ENCODE data around the gene JMJD6. TPM values are rescaled to one million over a fixed set of nuclear protein-coding genes. Genes with fewer than 3 reads are reported as not detected.
"Not testable (repeated sequence)": the region's sequence is repeated elsewhere in the genome, so short reads cannot be mapped to it uniquely, and the experiment has no call there.

Gene JMJD6
- total and polyA plus RNA-seq, 3 experiments from 2014 or later = 37.1 to 66.8 (median 62.7) TPM

DNA sequence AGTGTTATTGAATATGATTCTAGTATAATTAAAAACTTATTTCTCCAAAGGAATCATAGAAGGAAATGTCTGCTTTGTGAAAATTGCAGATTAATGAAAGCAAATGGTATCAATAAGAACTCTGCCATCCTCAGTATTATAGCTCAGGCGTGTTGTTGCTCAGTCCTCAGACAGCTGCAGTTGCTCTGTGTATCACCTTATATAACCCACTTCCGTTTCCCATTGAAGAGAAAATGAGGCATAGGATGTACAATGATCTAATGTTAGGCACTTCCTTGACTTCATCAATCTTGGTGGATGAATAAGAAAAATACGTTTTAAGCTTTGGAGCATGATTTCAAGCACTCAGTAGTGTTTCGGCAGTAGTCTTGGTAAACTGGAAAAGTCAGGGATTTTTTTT, 25.6 kb upstream of the JMJD6 start:
- H3K27ac ChIP-seq (ENCODE audit: low read depth, low read length) = no peak overlapping the region
- Mint-ChIP-seq H3K27me3 (no peaks in the 10 kb centered on the region), H3K27ac (peak overlapping the region in 7 of 8 donors; percentile 72 to 97 (median 94)), H3K4me3 (peak overlapping the region; percentile 35 to 81 (median 74)), H3K4me1 (peaks cover 26 to 35% (median 26%) of the 10 kb centered on the region in 3 donors), H3K36me3 (peaks cover 1 to 29% (median 2%) of the 10 kb centered on the region in 3 donors), H3K9me3 (no peaks in the 10 kb centered on the region)
- CTCF ChIA-PET = interaction anchor here (0.6 to 1.6 kb wide), 4 partner anchors 12 to 1364 kb away, joined by 3 to 5 read pairs (median 4); no protein-coding TSS in a partner anchor
- no peaks in the 10 kb centered on the region for H3K36me3 ChIP-seq (ENCODE audit: insufficient read depth, low read length)
- POLR2A ChIA-PET = interaction anchor here (0.6 to 1.8 kb wide), 6 partner anchors 12 to 1447 kb away, joined by 3 to 31 read pairs (median 4); partner anchors contain the start of genes JMJD6, METTL23, MFSD11 and SRSF2
- peak in 2 of 5 donors; percentile 41 to 60 for DNase-seq
- H3K9me3 ChIP-seq (ENCODE audit: low read length) = no peaks in the 10 kb centered on the region
- H3K27me3 ChIP-seq (ENCODE audit: insufficient read depth, low read length, poor library complexity, severe bottlenecking) = no peaks in the 10 kb centered on the region
- no peak overlapping the region for H3K4me3 ChIP-seq (ENCODE audit: low read length)
- peaks cover 27% of the 10 kb centered on the region for H3K4me1 ChIP-seq (ENCODE audit: insufficient read depth, low read length)

DNA sequence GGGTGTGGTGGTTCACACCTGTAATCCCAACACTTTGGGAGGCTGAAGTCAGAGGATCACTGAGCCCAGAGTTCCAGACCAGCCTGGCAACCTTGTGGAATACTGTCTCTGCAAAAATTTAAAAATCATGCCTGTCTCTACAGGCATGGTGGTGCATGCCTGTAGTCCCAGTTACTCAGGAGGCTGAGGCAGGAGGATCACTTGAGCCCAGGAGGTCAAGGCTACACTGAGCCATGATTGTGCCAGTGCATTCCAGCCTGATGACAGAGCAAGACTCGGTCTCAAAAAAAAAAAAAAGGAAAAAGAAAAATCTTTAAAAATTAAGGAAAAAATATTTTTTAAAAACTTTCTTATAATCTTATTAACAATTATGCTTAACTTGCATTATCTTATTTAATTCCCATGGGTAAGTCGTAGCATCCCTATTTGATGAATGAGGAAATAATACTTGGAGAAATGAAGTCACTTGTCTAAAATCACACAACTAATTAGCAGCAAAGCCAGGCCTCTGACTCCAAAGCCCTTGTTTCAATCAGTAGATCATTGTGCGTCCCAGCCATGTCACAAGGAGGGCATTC, 25.1 kb upstream of the JMJD6 start:
- H3K36me3 Mint-ChIP-seq = peaks cover 0 to 31% (median 5%) of the 10 kb centered on the region in 3 donors
- no peaks in the 10 kb centered on the region for H3K9me3 ChIP-seq (ENCODE audit: low read length)
- ChIA-PET POLR2A (interaction anchor here (0.6 to 1.2 kb wide), 4 partner anchors 14 to 1447 kb away, joined by 3 to 31 read pairs (median 4); partner anchors contain the start of genes MFSD11 and SRSF2), CTCF (interaction anchor here (1.0 to 1.6 kb wide), 2 partner anchors 12 kb away, joined by 3 to 4 read pairs; no protein-coding TSS in a partner anchor)
- H3K27me3 Mint-ChIP-seq = no peaks in the 10 kb centered on the region
- H3K27ac Mint-ChIP-seq = peak overlapping the region in 6 of 8 donors; percentile 32 to 97 (median 94)
- H3K36me3 ChIP-seq (ENCODE audit: insufficient read depth, low read length) = peaks cover under 1% of the 10 kb centered on the region
- DNase-seq = no peak
- no peaks in the 10 kb centered on the region for H3K9me3 Mint-ChIP-seq
- H3K4me1 ChIP-seq (ENCODE audit: insufficient read depth, low read length) = peaks cover 27% of the 10 kb centered on the region
- no peak overlapping the region for H3K27ac ChIP-seq (ENCODE audit: low read depth, low read length)
- no peaks in the 10 kb centered on the region for H3K27me3 ChIP-seq (ENCODE audit: insufficient read depth, low read length, poor library complexity, severe bottlenecking)
- H3K4me3 ChIP-seq (ENCODE audit: low read length) = no peak overlapping the region
- H3K4me3 Mint-ChIP-seq = no peak overlapping the region
- H3K4me1 Mint-ChIP-seq = peaks cover 26 to 37% (median 28%) of the 10 kb centered on the region in 3 donors

DNA sequence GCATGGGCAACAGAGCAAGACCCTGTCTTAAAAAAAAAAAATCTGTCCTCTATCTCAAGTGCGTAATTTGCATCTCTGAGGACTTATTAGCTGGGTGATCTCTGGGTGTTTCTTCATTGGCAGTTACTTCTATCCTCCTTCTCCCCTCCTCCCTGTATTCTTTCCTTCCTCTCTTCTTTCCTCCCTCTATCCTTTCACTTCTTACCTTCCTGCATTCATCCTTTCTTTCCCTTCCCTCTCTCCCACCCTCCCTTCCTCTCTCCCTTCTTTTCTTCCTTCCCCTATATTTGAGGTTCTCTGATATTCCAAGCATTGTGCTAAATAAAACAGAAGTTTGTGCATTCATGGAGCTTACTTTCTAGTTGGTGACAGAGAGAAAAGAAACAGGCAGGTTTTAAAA, 22.3 kb upstream of the JMJD6 start:
- Mint-ChIP-seq H3K9me3 (no peaks in the 10 kb centered on the region), H3K27ac (peak overlapping the region in 3 of 8 donors; percentile 50 to 70 (median 54)), H3K4me3 (no peak overlapping the region), H3K4me1 (peaks cover 22 to 48% (median 27%) of the 10 kb centered on the region in 3 donors), H3K27me3 (no peaks in the 10 kb centered on the region), H3K36me3 (peaks cover 0 to 55% (median 15%) of the 10 kb centered on the region in 3 donors)
- POLR2A ChIA-PET = interaction anchor here (0.7 kb wide), 1 partner anchor 1006 kb away, joined by 7 read pairs; no protein-coding TSS in a partner anchor
- no peaks in the 10 kb centered on the region for H3K27me3 ChIP-seq (ENCODE audit: insufficient read depth, low read length, poor library complexity, severe bottlenecking)
- no peaks in the 10 kb centered on the region for H3K9me3 ChIP-seq (ENCODE audit: low read length)
- H3K36me3 ChIP-seq (ENCODE audit: insufficient read depth, low read length) = peaks cover 19% of the 10 kb centered on the region
- CTCF ChIA-PET = interaction anchor here (0.6 to 0.7 kb wide), 2 partner anchors 10 to 67 kb away, joined by 3 read pairs; no protein-coding TSS in a partner anchor
- H3K4me3 ChIP-seq (ENCODE audit: low read length) = no peak overlapping the region
- H3K4me1 ChIP-seq (ENCODE audit: insufficient read depth, low read length) = peaks cover 15% of the 10 kb centered on the region
- DNase-seq = no peak
- no peak overlapping the region for H3K27ac ChIP-seq (ENCODE audit: low read depth, low read length)

DNA sequence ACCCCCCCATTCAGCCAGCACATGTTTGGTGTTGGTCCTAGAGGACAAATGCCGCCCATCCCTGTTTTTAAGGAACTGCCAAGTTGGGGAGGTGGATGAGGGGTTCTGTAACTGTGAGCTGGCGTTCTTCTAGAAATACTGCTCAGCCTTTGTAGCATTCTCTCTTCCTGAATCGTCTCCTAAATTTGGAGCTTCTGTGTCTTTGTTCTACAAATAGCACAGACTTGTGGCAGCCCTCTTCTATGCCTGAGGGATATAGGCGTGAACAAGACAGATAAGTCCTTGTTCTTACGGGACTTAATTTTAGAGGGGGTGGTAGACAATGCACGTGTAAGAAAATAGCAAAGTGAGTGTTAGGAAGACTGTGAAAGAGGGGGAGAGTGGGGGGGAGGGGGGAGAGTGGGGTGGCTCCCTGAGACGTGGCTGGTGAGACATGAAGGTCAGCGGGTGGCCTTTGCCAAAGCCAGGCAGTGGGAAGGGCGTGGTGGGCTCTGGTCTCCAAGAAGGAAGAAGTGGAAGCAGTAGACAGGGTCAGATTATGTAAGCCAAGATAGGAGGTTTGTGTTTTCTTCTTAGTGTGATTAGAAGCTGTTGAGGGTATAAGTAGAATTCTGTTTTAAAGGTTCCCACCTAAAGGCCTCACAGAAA, 21.4 kb upstream of the JMJD6 start:
- ChIA-PET CTCF (no interaction called here), POLR2A (no interaction called here)

DNA sequence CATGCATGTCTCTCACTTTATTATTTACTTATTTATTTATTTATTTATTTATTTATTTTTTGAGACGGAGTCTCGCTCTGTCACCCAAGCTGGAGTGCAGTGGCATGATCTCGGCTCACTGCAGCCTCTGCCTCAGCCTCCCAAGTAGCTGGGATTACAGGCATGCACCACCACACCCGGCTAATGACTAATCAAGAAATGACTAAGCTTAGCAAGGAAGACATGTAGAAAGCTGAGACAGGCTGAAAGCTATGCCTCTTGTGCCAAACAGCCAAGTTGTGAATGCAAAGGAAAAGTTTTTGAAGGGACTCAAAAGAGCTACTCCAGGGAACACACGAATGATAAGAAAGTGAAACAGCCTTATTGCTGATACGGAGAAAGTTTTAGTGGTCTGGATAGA, 19.4 kb upstream of the JMJD6 start:
- DNase-seq; CTCF ChIA-PET; H3K4me1 ChIP-seq (ENCODE audit: insufficient read depth, low read length); H3K27ac Mint-ChIP-seq; H3K27me3 ChIP-seq (ENCODE audit: insufficient read depth, low read length, poor library complexity, severe bottlenecking); H3K4me3 Mint-ChIP-seq; H3K9me3 ChIP-seq (ENCODE audit: low read length); H3K27me3 Mint-ChIP-seq; H3K27ac ChIP-seq (ENCODE audit: low read depth, low read length); POLR2A ChIA-PET; H3K4me3 ChIP-seq (ENCODE audit: low read length); H3K9me3 Mint-ChIP-seq: not testable (repeated sequence)
- peaks cover 26% of the 10 kb centered on the region for H3K36me3 ChIP-seq (ENCODE audit: insufficient read depth, low read length)
- Mint-ChIP-seq H3K4me1 (peaks cover 6 to 34% (median 16%) of the 10 kb centered on the region in 3 donors), H3K36me3 (peaks cover 0 to 69% (median 23%) of the 10 kb centered on the region in 3 donors)

More for the DNA sequence above, 21.4 kb upstream of the JMJD6 start:
- Histone ChIP-seq H3K4me3 (ENCODE audit: low read length) (no peak overlapping the region), H3K27me3 (ENCODE audit: insufficient read depth, low read length, poor library complexity, severe bottlenecking) (no peaks in the 10 kb centered on the region), H3K4me1 (ENCODE audit: insufficient read depth, low read length) (peaks cover 13% of the 10 kb centered on the region), H3K9me3 (ENCODE audit: low read length) (no peaks in the 10 kb centered on the region), H3K36me3 (ENCODE audit: insufficient read depth, low read length) (peaks cover 19% of the 10 kb centered on the region), H3K27ac (ENCODE audit: low read depth, low read length) (no peak overlapping the region)
- Mint-ChIP-seq H3K9me3 (no peaks in the 10 kb centered on the region), H3K27ac (peak overlapping the region in 2 of 8 donors; percentile 23 to 30), H3K36me3 (peaks cover 0 to 57% (median 17%) of the 10 kb centered on the region in 3 donors), H3K27me3 (no peaks in the 10 kb centered on the region), H3K4me1 (peaks cover 14 to 40% (median 19%) of the 10 kb centered on the region in 3 donors), H3K4me3 (no peak overlapping the region)
- no peak for DNase-seq

DNA sequence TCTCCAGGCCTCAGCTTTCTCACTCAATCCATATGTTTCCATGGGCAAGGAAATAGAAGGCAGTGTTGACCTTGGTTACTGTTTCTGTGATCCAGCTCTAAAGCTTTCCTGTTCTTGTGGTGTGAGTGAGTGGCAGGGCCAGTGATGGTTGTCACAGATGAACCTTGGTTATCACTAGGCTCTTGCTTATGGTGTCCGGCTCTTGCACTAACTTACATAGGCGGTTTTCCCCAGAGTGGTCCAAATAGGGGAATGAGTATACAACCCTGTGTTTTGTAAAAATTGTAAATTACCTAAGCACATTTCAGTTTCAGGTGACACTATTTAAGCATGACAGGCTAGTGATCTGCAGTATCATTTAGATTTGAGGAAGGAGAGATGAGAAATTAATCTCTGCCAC, 18.3 kb upstream of the JMJD6 start:
- Histone ChIP-seq H3K9me3 (ENCODE audit: low read length) (no peaks in the 10 kb centered on the region), H3K27me3 (ENCODE audit: insufficient read depth, low read length, poor library complexity, severe bottlenecking) (no peaks in the 10 kb centered on the region), H3K4me3 (ENCODE audit: low read length) (no peak overlapping the region), H3K27ac (ENCODE audit: low read depth, low read length) (no peak overlapping the region), H3K4me1 (ENCODE audit: insufficient read depth, low read length) (peaks cover 6% of the 10 kb centered on the region), H3K36me3 (ENCODE audit: insufficient read depth, low read length) (peaks cover 26% of the 10 kb centered on the region)
- H3K4me3 Mint-ChIP-seq = no peak overlapping the region
- no peaks in the 10 kb centered on the region for H3K27me3 Mint-ChIP-seq
- H3K27ac Mint-ChIP-seq = peak overlapping the region in 1 of 8 donors; percentile 22
- H3K36me3 Mint-ChIP-seq = peaks cover 0 to 70% (median 21%) of the 10 kb centered on the region in 3 donors
- no peaks in the 10 kb centered on the region for H3K9me3 Mint-ChIP-seq
- H3K4me1 Mint-ChIP-seq = peaks cover 7 to 38% (median 25%) of the 10 kb centered on the region in 3 donors
- ChIA-PET POLR2A (no interaction called here), CTCF (no interaction called here)
- no peak for DNase-seq

DNA sequence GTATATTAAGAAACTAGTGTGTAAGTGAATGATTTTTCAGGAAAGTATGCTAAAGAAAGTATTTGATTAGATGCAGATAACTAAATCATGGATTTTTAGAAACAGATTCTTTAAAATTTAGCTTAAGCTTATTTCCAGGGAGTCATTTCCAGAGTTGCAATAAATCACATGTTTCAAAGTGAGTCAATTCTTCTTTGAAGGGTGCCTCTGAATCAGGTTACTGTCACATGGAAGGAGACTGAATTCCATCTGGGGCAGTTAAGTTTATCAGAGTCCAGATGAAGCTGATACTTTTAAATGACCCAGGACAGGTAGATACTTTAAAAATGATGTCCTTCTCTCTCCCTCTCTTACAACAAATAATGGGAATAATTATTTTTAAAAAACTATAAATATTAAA, 16.6 kb upstream of the JMJD6 start:
- H3K9me3 ChIP-seq (ENCODE audit: low read length) = no peaks in the 10 kb centered on the region
- H3K27me3 Mint-ChIP-seq = no peaks in the 10 kb centered on the region
- H3K27ac ChIP-seq (ENCODE audit: low read depth, low read length) = no peak overlapping the region
- H3K4me3 Mint-ChIP-seq = no peak overlapping the region
- ChIA-PET POLR2A (interaction anchor here (0.5 to 0.6 kb wide), 2 partner anchors 25 to 39 kb away, joined by 3 to 4 read pairs; no protein-coding TSS in a partner anchor), CTCF (interaction anchor here (0.8 to 1.0 kb wide), 2 partner anchors 10 to 16 kb away, joined by 3 read pairs; no protein-coding TSS in a partner anchor)
- peaks cover 26% of the 10 kb centered on the region for H3K36me3 ChIP-seq (ENCODE audit: insufficient read depth, low read length)
- H3K9me3 Mint-ChIP-seq = no peaks in the 10 kb centered on the region
- H3K4me1 ChIP-seq (ENCODE audit: insufficient read depth, low read length) = peaks cover 22% of the 10 kb centered on the region
- peaks cover 20 to 55% (median 43%) of the 10 kb centered on the region in 3 donors for H3K4me1 Mint-ChIP-seq
- H3K36me3 Mint-ChIP-seq = peaks cover 0 to 68% (median 21%) of the 10 kb centered on the region in 3 donors
- DNase-seq = no peak
- H3K27ac Mint-ChIP-seq = no peak overlapping the region
- H3K4me3 ChIP-seq (ENCODE audit: low read length) = no peak overlapping the region
- H3K27me3 ChIP-seq (ENCODE audit: insufficient read depth, low read length, poor library complexity, severe bottlenecking) = no peaks in the 10 kb centered on the region

Measured in CD8-positive, alpha-beta memory T cell (primary cell).